GM18498 (cell line): ENCODE data around the gene UNC45B.
"Not testable (repeated sequence)": the region's sequence is repeated elsewhere in the genome, so short reads cannot be mapped to it uniquely, and the experiment has no call there.

ENCODE experiments used
- ATAC-seq: cut with Tn5 transposase; IDR thresholded peaks from one replicate; pipeline ENCODE4 v1.9.1; 2021; ENCODE audit warnings: mild to moderate bottlenecking, moderate library complexity; ENCODE audit not compliant: unreplicated experiment

Gene UNC45B

GRCh38 chr17:35169835-35170363 lies 22.3 kb downstream of the UNC45B start:
- ATAC-seq, result no peak

- ATAC-seq, result no peak
These were observed 23.6 kb downstream of the UNC45B start for GRCh38 chr17:35170968-35171771.

GRCh38 chr17:35171834-35172233 lies 24.2 kb downstream of the UNC45B start:
- ATAC-seq, result no peak

GRCh38 chr17:35172321-35172720 lies 24.7 kb downstream of the UNC45B start:
- not testable (repeated sequence) for ATAC-seq

GRCh38 chr17:35174835-35175334 lies 27.3 kb downstream of the UNC45B start:
- no peak for ATAC-seq

GRCh38 chr17:35175638-35176415 lies 28.2 kb downstream of the UNC45B start:
- no peak for ATAC-seq

GRCh38 chr17:35176897-35177296 lies 29.3 kb downstream of the UNC45B start:
- no peak for ATAC-seq

- ATAC-seq, result not testable (repeated sequence)
These were observed 31.8 kb downstream of the UNC45B start for GRCh38 chr17:35179379-35179778.

GRCh38 chr17:35183332-35183731 lies 35.7 kb downstream of the UNC45B start:
- ATAC-seq, result no peak

GRCh38 chr17:35184274-35184673 lies 36.7 kb downstream of the UNC45B start:
- no peak for ATAC-seq

GRCh38 chr17:35185849-35186248 lies 38.2 kb downstream of the UNC45B start:
- no peak for ATAC-seq

- ATAC-seq, result no peak
These were observed 39.9 kb downstream of the UNC45B start for GRCh38 chr17:35187481-35187880.

GRCh38 chr17:35188111-35188510 lies 40.5 kb downstream of the UNC45B start:
- ATAC-seq, result no peak

GRCh38 chr17:35189291-35189690 lies 41.7 kb downstream of the UNC45B start:
- ATAC-seq, result no peak

GRCh38 chr17:35191001-35191695 lies 43.5 kb downstream of the UNC45B start:
- ATAC-seq, result no peak

GRCh38 chr17:35192708-35193107 lies 45.1 kb downstream of the UNC45B start:
- no peak for ATAC-seq

- ATAC-seq, result not testable (repeated sequence)
These were observed 46.4 kb downstream of the UNC45B start, which contains the start of gene SLC35G3 for GRCh38 chr17:35194001-35194400. SLC35G3 (minus strand) TSS chr17:35194393; CDS start chr17:35194307, 86 bp downstream.

- not testable (repeated sequence) for ATAC-seq
These were observed 47.4 kb downstream of the UNC45B start for GRCh38 chr17:35195062-35195461.

- not testable (repeated sequence) for ATAC-seq
These were observed 55.0 kb downstream of the UNC45B start for GRCh38 chr17:35202582-35202981.

GRCh38 chr17:35210741-35211140 lies 63.1 kb downstream of the UNC45B start:
- ATAC-seq, result no peak

- ATAC-seq, result no peak
These were observed 65.1 kb downstream of the UNC45B start for GRCh38 chr17:35212668-35213067.
